Progenitor cell of endocrine pancreas (in vitro differentiated cells): ENCODE data around the gene HS3ST3A1. TPM values are rescaled to one million over a fixed set of nuclear protein-coding genes. Genes with fewer than 3 reads are reported as not detected.
"Not testable (repeated sequence)": the region's sequence is repeated elsewhere in the genome, so short reads cannot be mapped to it uniquely, and the experiment has no call there.

Experiments used
- DNase-seq: peaks from one replicate; pipeline ENCODE4 v3.0.0; 2021; ENCODE audit warnings: low spot score; ENCODE audit not compliant: unreplicated experiment
- H3K27ac Mint-ChIP-seq: 2 replicates; pipeline ENCODE4 v1.8.0; 2021; ENCODE audit warnings: mild to moderate bottlenecking, moderate library complexity, mixed read lengths
- H3K27me3 Mint-ChIP-seq: 2 replicates; pipeline ENCODE4 v1.8.0; 2021; ENCODE audit warnings: mixed read lengths
- H3K36me3 Mint-ChIP-seq: 2 replicates; pipeline ENCODE4 v1.8.0; 2022; ENCODE audit warnings: mixed read lengths; ENCODE audit not compliant: insufficient read depth
- H3K4me1 Mint-ChIP-seq: 2 replicates; pipeline ENCODE4 v1.8.0; 2021; ENCODE audit warnings: low read depth, mixed read lengths
- H3K4me3 Mint-ChIP-seq: 2 replicates; pipeline ENCODE4 v1.8.0; 2021; ENCODE audit warnings: low read depth, mild to moderate bottlenecking, moderate library complexity, mixed read lengths
- H3K9me3 Mint-ChIP-seq: 2 replicates; pipeline ENCODE4 v1.8.0; 2021; ENCODE audit warnings: low read depth, mixed read lengths
- total RNA-seq: library from RNA; stranded (reverse); gene quantifications from 2 replicates; pipeline ENCODE4 v1.2.1, GENCODE V29; 2021
- TF ChIP-seq, protein P1 (sequence below): fragments of 200-600 bp; sonication (generic); IDR thresholded peaks from one replicate; pipeline ENCODE4 v1.5.0; 2021; ENCODE audit warnings: antibody characterized with exemption, mild to moderate bottlenecking; ENCODE audit not compliant: unreplicated experiment

The HS3ST3A1 gene
- total RNA-seq, 1 donor from 2014 or later, result 8.8 TPM

DNA sequence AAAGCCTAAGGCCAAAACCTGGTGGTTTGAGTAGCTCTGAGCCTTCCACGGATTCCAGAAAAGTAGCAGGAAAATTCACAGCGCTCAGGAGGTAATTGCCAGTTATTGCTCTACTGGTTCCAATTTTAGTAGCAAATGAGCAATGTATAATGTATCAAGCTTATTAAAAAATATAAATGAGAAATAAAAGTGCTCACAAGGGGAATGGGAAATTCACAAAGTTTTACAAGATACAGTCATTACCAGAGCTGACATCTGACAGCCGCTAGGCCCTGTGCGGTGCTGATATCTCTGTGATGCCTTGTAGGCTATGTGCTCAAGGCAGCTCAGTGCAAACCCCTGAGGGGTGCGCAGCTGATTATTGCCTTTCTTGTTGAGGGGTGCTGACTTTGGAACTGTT is 47.5 kb downstream of the HS3ST3A1 start:
- peaks cover 14% of the 10 kb centered on the region for H3K9me3 Mint-ChIP-seq
- TF ChIP-seq, protein P1, sequence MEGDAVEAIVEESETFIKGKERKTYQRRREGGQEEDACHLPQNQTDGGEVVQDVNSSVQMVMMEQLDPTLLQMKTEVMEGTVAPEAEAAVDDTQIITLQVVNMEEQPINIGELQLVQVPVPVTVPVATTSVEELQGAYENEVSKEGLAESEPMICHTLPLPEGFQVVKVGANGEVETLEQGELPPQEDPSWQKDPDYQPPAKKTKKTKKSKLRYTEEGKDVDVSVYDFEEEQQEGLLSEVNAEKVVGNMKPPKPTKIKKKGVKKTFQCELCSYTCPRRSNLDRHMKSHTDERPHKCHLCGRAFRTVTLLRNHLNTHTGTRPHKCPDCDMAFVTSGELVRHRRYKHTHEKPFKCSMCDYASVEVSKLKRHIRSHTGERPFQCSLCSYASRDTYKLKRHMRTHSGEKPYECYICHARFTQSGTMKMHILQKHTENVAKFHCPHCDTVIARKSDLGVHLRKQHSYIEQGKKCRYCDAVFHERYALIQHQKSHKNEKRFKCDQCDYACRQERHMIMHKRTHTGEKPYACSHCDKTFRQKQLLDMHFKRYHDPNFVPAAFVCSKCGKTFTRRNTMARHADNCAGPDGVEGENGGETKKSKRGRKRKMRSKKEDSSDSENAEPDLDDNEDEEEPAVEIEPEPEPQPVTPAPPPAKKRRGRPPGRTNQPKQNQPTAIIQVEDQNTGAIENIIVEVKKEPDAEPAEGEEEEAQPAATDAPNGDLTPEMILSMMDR, result no peak
- H3K4me3 Mint-ChIP-seq, result no peak overlapping the region
- no peak for DNase-seq
- H3K27me3 Mint-ChIP-seq, result no peaks in the 10 kb centered on the region
- H3K4me1 Mint-ChIP-seq, result peaks cover 5% of the 10 kb centered on the region
- H3K36me3 Mint-ChIP-seq, result peaks cover 22% of the 10 kb centered on the region
- no peak overlapping the region for H3K27ac Mint-ChIP-seq

GRCh38 chr17:13550291-13550690 is 51.4 kb downstream of the HS3ST3A1 start:
- TF ChIP-seq, protein P1, result no peak
- peaks cover 32% of the 10 kb centered on the region for H3K36me3 Mint-ChIP-seq
- no peaks in the 10 kb centered on the region for H3K4me1 Mint-ChIP-seq
- no peak overlapping the region for H3K27ac Mint-ChIP-seq
- no peaks in the 10 kb centered on the region for H3K27me3 Mint-ChIP-seq
- H3K9me3 Mint-ChIP-seq, result peaks cover 22% of the 10 kb centered on the region
- no peak for DNase-seq
- no peak overlapping the region for H3K4me3 Mint-ChIP-seq

- DNase-seq, H3K4me3 Mint-ChIP-seq, H3K27me3 Mint-ChIP-seq, H3K27ac Mint-ChIP-seq, H3K4me1 Mint-ChIP-seq: not testable (repeated sequence)
- H3K36me3 Mint-ChIP-seq, result peaks cover 31% of the 10 kb centered on the region
- H3K9me3 Mint-ChIP-seq, result peaks cover 22% of the 10 kb centered on the region
These were observed 53.2 kb downstream of the HS3ST3A1 start for GRCh38 chr17:13548576-13548975.

- Mint-ChIP-seq H3K27me3 (no peaks in the 10 kb centered on the region), H3K36me3 (peaks cover 31% of the 10 kb centered on the region), H3K4me1 (peaks cover 3% of the 10 kb centered on the region), H3K27ac (no peak overlapping the region), H3K4me3 (no peak overlapping the region), H3K9me3 (peaks cover 22% of the 10 kb centered on the region)
- no peak for DNase-seq
- TF ChIP-seq, protein P1, result no peak
These were observed 54.9 kb downstream of the HS3ST3A1 start for GRCh38 chr17:13546851-13547250.

DNA sequence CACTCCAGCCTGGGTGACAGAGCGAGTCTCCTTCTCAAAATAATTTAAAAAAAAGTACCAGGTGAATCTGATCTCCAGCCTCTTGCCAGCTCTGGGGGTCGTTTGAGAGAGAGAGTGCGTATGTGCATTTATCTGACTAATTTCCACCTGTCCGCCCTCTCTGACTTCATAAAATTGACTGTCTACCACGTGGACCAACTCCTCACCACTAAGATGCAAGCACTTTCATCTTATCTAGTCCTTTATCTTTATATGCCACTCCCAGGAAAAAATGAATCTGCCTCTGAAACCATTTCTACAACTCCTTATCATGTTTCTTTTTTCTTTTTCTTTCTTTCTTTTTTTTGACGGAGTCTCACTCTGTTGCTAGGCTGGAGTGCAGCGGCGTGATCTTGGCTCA is 55.8 kb downstream of the HS3ST3A1 start:
- Mint-ChIP-seq H3K36me3 (peaks cover 30% of the 10 kb centered on the region), H3K27me3 (no peaks in the 10 kb centered on the region), H3K4me1 (peaks cover 3% of the 10 kb centered on the region), H3K4me3 (no peak overlapping the region), H3K27ac (no peak overlapping the region), H3K9me3 (peaks cover 22% of the 10 kb centered on the region)
- TF ChIP-seq, protein P1, result no peak
- DNase-seq, result no peak

DNA sequence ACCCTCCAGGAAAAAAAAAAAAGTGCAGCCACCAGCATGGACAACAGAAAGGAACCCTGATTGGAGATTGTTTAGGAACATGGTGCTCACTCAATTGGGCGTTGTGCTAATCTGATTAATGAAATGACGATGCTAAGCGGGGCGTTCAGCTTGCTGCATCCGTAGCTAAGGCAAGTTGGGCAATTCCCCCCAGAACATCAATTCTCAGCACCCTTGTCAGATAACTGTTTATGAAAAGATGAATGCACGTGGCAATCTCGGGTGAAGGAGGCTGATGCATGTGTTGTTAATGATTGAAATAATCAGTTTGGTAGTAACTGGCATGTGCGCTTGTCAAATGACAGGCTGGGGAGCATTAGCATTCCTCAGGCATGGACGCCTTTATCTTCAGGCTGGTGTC is 57.0 kb downstream of the HS3ST3A1 start:
- no peaks in the 10 kb centered on the region for H3K27me3 Mint-ChIP-seq
- H3K27ac Mint-ChIP-seq, result peak overlapping the region; percentile 6
- DNase-seq, result no peak
- H3K36me3 Mint-ChIP-seq, result peaks cover 28% of the 10 kb centered on the region
- H3K9me3 Mint-ChIP-seq, result peaks cover 18% of the 10 kb centered on the region
- H3K4me3 Mint-ChIP-seq, result no peak overlapping the region
- TF ChIP-seq, protein P1, result no peak
- peaks cover 3% of the 10 kb centered on the region for H3K4me1 Mint-ChIP-seq
